Mucosa of descending colon (tissue), 3 donors: ENCODE results near the gene ELAVL1. TPM values are rescaled to one million over a fixed set of nuclear protein-coding genes. Genes with fewer than 3 reads are reported as not detected.

ENCODE experiments used
- total RNA-seq, 3 donors: library from RNA; stranded (reverse); fragmentation: NEBNext Ultra II Directional in 2 of 3; extraction: Animal tissue kit (Norgen Biotek cat#: 25700) in 2 of 3; gene quantifications; one replicate each; pipeline versions ENCODE4 v1.2.1 to v1.2.4, GENCODE V29; 2021 to 2023
- donor health status: DM: no; HTN: no; CAD: no; lungs with moderate emphysema.
- donor health status: DM: no; HTN: no; CAD: no.
- donor health status: DM: no; HTN: yes; CAD: no.

Gene ELAVL1
- total RNA-seq, 3 donors from 2014 or later = 43.9 to 63.9 (median 58.7) TPM

Other genes with a start within 250 kb of the ELAVL1 start
- gene CLEC4M, start 242.4 kb downstream of the ELAVL1 start, total RNA-seq = not detected
- 10 to 100 TPM in 2 of 3 donors, 1 to 10 TPM in 1; 8.3 to 17.6 (median 11.4) TPM for gene EVI5L, start 175.4 kb downstream of the ELAVL1 start, total RNA-seq
- gene PRR36, start 131.3 kb downstream of the ELAVL1 start, total RNA-seq = under 1 TPM; 0.22 to 0.58 (median 0.23) TPM
- 1 to 10 TPM in 2 of 3 donors, under 1 TPM in 1; 0.32 to 1.5 (median 1.3) TPM for gene LRRC8E, start 117.1 kb downstream of the ELAVL1 start, total RNA-seq
- gene MAP2K7, start 101.8 kb downstream of the ELAVL1 start, total RNA-seq = 10 to 100 TPM; 31.5 to 49.2 (median 41.7) TPM
- under 1 TPM in 1 of 3 donors, not detected in 2; 0.79 TPM for gene TGFBR3L, start 90.8 kb downstream of the ELAVL1 start, total RNA-seq
- 10 to 100 TPM; 10.7 to 22.1 (median 14.7) TPM for gene SNAPC2, start 85.3 kb downstream of the ELAVL1 start, total RNA-seq
- 10 to 100 TPM in 1 of 3 donors, 1 to 10 TPM in 1, under 1 TPM in 1; 0.69 to 28.3 (median 1.9) TPM for gene CTXN1, start 79.5 kb downstream of the ELAVL1 start, total RNA-seq
- gene TIMM44, start 62.0 kb downstream of the ELAVL1 start, total RNA-seq = 10 to 100 TPM; 55.5 to 80.4 (median 63.4) TPM
- gene CCL25, start 47.1 kb upstream of the ELAVL1 start, total RNA-seq = not detected
- gene FBN3, start 144.0 kb upstream of the ELAVL1 start, total RNA-seq = under 1 TPM in 1 of 3 donors, not detected in 2; 0.35 TPM
- 10 to 100 TPM in 1 of 3 donors, 1 to 10 TPM in 2; 3.1 to 37.1 (median 4.2) TPM for gene CERS4, start 203.7 kb upstream of the ELAVL1 start, total RNA-seq